ENCODE data around the gene TSPAN31. TPM values are rescaled to one million over a fixed set of nuclear protein-coding genes. Genes with fewer than 3 reads are reported as not detected.
A peak's percentile ranks its signal among the peaks of the same experiment; 100 is the strongest.

TSPAN31 gene
- total and polyA plus RNA-seq, 2 experiments from 2014 or later = 15.5 to 15.6 TPM

- TF ChIP-seq ZNF462 (CRISPR knock-in tag; IDR thresholded peaks at IDR 0.05) (no peak), EZH2phosphoT487 (IDR thresholded peaks at IDR 0.05; ENCODE audit: unreplicated experiment) (no peak)
Measured at GRCh38 chr12:57769594-57769993, 24.8 kb downstream of the TSPAN31 start (continued).

DNA sequence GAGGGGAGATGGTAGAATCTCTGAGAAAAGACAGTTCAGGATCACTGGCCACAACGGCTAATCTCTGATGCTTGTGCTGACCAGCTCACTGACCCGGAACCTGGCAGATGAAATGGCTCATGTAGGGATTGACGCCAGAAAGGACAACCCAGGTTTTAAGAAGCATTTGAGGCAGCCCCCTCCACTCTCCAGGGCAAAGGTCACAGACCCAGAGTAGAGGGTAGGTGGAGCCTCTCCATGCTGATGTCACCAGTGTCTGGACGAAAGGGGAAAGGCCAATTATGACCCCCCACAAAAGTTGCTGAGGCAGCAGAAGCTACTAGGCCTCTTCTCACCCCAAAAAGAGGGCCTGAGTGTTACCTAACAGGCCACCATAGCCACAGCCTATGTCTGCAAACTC lies 25.9 kb downstream of the TSPAN31 start:
- peaks cover 9% of the 10 kb centered on the region; the same call in 1 of the 2 replicates for H3F3A ChIP-seq (replicated peaks; ENCODE audit: low read depth)
- H3K9me3 Mint-ChIP-seq = no peaks in the 10 kb centered on the region; the same call in 2 of the 3 replicates
- H3K4me3 ChIP-seq = peak overlapping the region; percentile 78; the same call in 1 of the 2 replicates
- H3K79me2 ChIP-seq (replicated peaks; ENCODE audit: insufficient read depth) = no peaks in the 10 kb centered on the region
- no peak overlapping the region for H3K4me2 ChIP-seq
- DNase-seq (ENCODE audit: low spot score) (no peak), ATAC-seq (no peak)
- no peak overlapping the region for H2AFZ ChIP-seq
- H3K4me3 Mint-ChIP-seq = peak overlapping the region; percentile 98
- peaks cover 7% of the 10 kb centered on the region; the same call in 1 of the 2 replicates for H4K20me1 ChIP-seq (replicated peaks; ENCODE audit: insufficient read depth)
- H3K9me2 ChIP-seq (ENCODE audit: insufficient read depth) = no peaks in the 10 kb centered on the region
- H3K27ac ChIP-seq (ENCODE audit: low read depth) = no peak overlapping the region
- peaks cover 22% of the 10 kb centered on the region for H3K4me1 Mint-ChIP-seq
- H3K27me3 Mint-ChIP-seq (ENCODE audit: insufficient read depth, low read depth, poor library complexity) = peaks cover 28% of the 10 kb centered on the region
- peaks cover 14% of the 10 kb centered on the region; the same call in 1 of the 2 replicates for H3K4me1 ChIP-seq (ENCODE audit: insufficient read depth)
- peaks cover 41% of the 10 kb centered on the region for H3K27me3 ChIP-seq (ENCODE audit: insufficient read depth)
- H3K27ac Mint-ChIP-seq = no peak overlapping the region
- peaks cover 35% of the 10 kb centered on the region for H3K36me3 Mint-ChIP-seq (ENCODE audit: low read depth)
- no peaks in the 10 kb centered on the region; the same call in 1 of the 2 replicates for H3K36me3 ChIP-seq (ENCODE audit: insufficient read depth)
- no peak for TF ChIP-seq STAT1 (IDR thresholded peaks at IDR 0.05; ENCODE audit: unreplicated experiment)
- TF ChIP-seq, protein P1, sequence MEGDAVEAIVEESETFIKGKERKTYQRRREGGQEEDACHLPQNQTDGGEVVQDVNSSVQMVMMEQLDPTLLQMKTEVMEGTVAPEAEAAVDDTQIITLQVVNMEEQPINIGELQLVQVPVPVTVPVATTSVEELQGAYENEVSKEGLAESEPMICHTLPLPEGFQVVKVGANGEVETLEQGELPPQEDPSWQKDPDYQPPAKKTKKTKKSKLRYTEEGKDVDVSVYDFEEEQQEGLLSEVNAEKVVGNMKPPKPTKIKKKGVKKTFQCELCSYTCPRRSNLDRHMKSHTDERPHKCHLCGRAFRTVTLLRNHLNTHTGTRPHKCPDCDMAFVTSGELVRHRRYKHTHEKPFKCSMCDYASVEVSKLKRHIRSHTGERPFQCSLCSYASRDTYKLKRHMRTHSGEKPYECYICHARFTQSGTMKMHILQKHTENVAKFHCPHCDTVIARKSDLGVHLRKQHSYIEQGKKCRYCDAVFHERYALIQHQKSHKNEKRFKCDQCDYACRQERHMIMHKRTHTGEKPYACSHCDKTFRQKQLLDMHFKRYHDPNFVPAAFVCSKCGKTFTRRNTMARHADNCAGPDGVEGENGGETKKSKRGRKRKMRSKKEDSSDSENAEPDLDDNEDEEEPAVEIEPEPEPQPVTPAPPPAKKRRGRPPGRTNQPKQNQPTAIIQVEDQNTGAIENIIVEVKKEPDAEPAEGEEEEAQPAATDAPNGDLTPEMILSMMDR (conservative IDR thresholded peaks at IDR 0.05; ENCODE audit: low read depth in 2 of 2) = no peak
- TF ChIP-seq ZNF462 (CRISPR knock-in tag; IDR thresholded peaks at IDR 0.05) = no peak

All from GM23338 (cell line).